HepG2 (cell line): ENCODE measurements around the gene DNAH8. TPM values are rescaled to one million over a fixed set of nuclear protein-coding genes. Genes with fewer than 3 reads are reported as not detected.

Source experiments
- ATAC-seq: fragments of 200-7000 bp; cut with Tn5 transposase; 3 replicates; pipeline ENCODE4 v1.9.1; 2020; ENCODE audit warnings: mild to moderate bottlenecking, moderate library complexity
- BruUV-seq: library from RNA; stranded (reverse); fragments of 400-500 nt; replicated peaks from 2 replicates; lab custom pipeline; 2021; lab: Mats Ljungman, UMichigan
- CTCF ChIA-PET: fragments of 300-600 bp; formaldehyde crosslinking; extraction: SDS; loops from one replicate; lab custom pipeline; 2021; ENCODE audit warnings: low total read pairs, inconsistent platforms, low intra/inter-chr PET ratio; lab: Yijun Ruan, JAX
- POLR2A ChIA-PET: fragments of 350-600 bp; sonication (Branson Sonifier 250); formaldehyde crosslinking; loops from one replicate; lab custom pipeline; 2020; ENCODE audit warnings: antibody characterized with exemption, inconsistent platforms; lab: Yijun Ruan, JAX
- DNase-seq: peaks from one replicate; pipeline ENCODE4 v3.0.0-alpha.2; 2015; ENCODE audit warnings: low spot score
- FAIRE-seq: peaks from 3 replicates; lab custom pipeline; 2011; peaks lifted over from hg19 to GRCh38; lab: Jason Lieb, UNC
- H2AFZ ChIP-seq: one replicate; pipeline ENCODE4 v1.6.1; 2011; ENCODE audit warnings: low read length, inconsistent platforms
- H3K27ac ChIP-seq: fragments of 300-600 bp; 3 replicates; pipeline ENCODE4 v1.8.0; 2011; ENCODE audit warnings: mixed run types, mild to moderate bottlenecking, mixed read lengths, low read length, inconsistent platforms; ENCODE audit not compliant: insufficient read depth; ENCODE audit errors: extremely low read length
- H3K27me3 ChIP-seq, 2 experiments: fragments of 200-600 bp in 1 of 2; 2 replicates in 1 of 2; 3 replicates in 1 of 2; pipeline versions ENCODE4 v1.6.0 to v1.8.0; 2011; ENCODE audit warnings: low read length in 2 of 2, mild to moderate bottlenecking in 2 of 2, moderate library complexity in 2 of 2, inconsistent platforms in 1 of 2; ENCODE audit not compliant: insufficient read depth in 2 of 2, control insufficient read depth in 1 of 2
- H3K36me3 ChIP-seq, 2 experiments: fragments of 200-600 bp in 1 of 2; replicated peaks in 1 of 2; 2 replicates in 1 of 2; 3 replicates in 1 of 2; pipeline versions ENCODE4 v1.5.1 to v1.8.0; 2011; ENCODE audit warnings: low read length in 2 of 2, inconsistent platforms in 1 of 2; ENCODE audit not compliant: insufficient read depth in 2 of 2, control insufficient read depth in 1 of 2
- H3K4me1 ChIP-seq: 2 replicates; pipeline ENCODE4 v1.5.1; 2012; ENCODE audit warnings: low read length, inconsistent platforms; ENCODE audit not compliant: insufficient read depth
- H3K4me2 ChIP-seq: 2 replicates; pipeline ENCODE4 v1.6.0; 2011; ENCODE audit warnings: low read depth, low read length, inconsistent platforms
- H3K4me3 ChIP-seq, 3 experiments: fragments of 200-600 bp in 1 of 3; sonication (generic), shearing (Covaris generic) in 1 of 3; replicated peaks in 1 of 3; 2 replicates each; pipeline ENCODE4 v1.5.1; 2011 to 2016; ENCODE audit warnings: low read length in 3 of 3, inconsistent platforms in 2 of 3, low read depth in 2 of 3, mild to moderate bottlenecking in 2 of 3, control low read depth in 1 of 3, mixed read lengths in 1 of 3; ENCODE audit not compliant: insufficient read depth in 1 of 3
- H3K79me2 ChIP-seq: one replicate; pipeline ENCODE4 v1.6.1; 2011; ENCODE audit warnings: low read length, inconsistent platforms; ENCODE audit not compliant: insufficient read depth
- H3K9ac ChIP-seq: 2 replicates; pipeline ENCODE4 v1.6.0; 2011; ENCODE audit warnings: mild to moderate bottlenecking, low read depth, low read length, inconsistent platforms; ENCODE audit not compliant: insufficient read depth
- H3K9me3 ChIP-seq: 2 replicates; pipeline ENCODE4 v1.5.1; 2012; ENCODE audit warnings: mild to moderate bottlenecking, low read length
- H4K20me1 ChIP-seq: 2 replicates; pipeline ENCODE4 v1.6.0; 2011; ENCODE audit warnings: inconsistent platforms, mild to moderate bottlenecking, low read length, moderate library complexity; ENCODE audit not compliant: insufficient read depth
- ARID2 ChIP-seq: sonication (generic); formaldehyde crosslinking; IDR thresholded peaks from 2 replicates; pipeline ENCODE4 v1.8.1; 2022; ENCODE audit warnings: mild to moderate bottlenecking, missing genetic modification reagents, borderline replicate concordance
- BCLAF1 ChIP-seq: fragments of 450-650 bp; IDR thresholded peaks from 2 replicates; pipeline ENCODE4 v1.6.1; 2017; ENCODE audit warnings: mild to moderate bottlenecking
- CERS6 ChIP-seq: sonication (generic); formaldehyde crosslinking; IDR thresholded peaks from 2 replicates; pipeline ENCODE4 v1.5.0; 2020; ENCODE audit warnings: missing genetic modification reagents
- ELK4 ChIP-seq: sonication (generic); formaldehyde crosslinking; IDR thresholded peaks from 2 replicates; pipeline ENCODE4 v1.9.0; 2021; ENCODE audit warnings: missing genetic modification reagents, borderline replicate concordance
- ETV5 ChIP-seq: IDR thresholded peaks from 2 replicates; pipeline ENCODE4 v1.6.1; 2018; ENCODE audit warnings: missing biosample characterization, missing genetic modification reagents, inconsistent platforms, borderline replicate concordance
- GTF3A ChIP-seq: sonication (generic); formaldehyde crosslinking; conservative IDR thresholded peaks from 2 replicates; pipeline ENCODE4 v1.4.0; 2020; ENCODE audit warnings: mild to moderate bottlenecking, missing genetic modification reagents
- HNF1B ChIP-seq: sonication (generic); formaldehyde crosslinking; IDR thresholded peaks from 2 replicates; pipeline ENCODE4 v1.5.1; 2020; ENCODE audit warnings: mild to moderate bottlenecking, moderate library complexity, missing genetic modification reagents
- LRRFIP1 ChIP-seq: sonication (generic); formaldehyde crosslinking; conservative IDR thresholded peaks from 2 replicates; pipeline ENCODE4 v1.4.0; 2020; ENCODE audit warnings: missing genetic modification reagents
- RBAK ChIP-seq: sonication (generic); formaldehyde crosslinking; IDR thresholded peaks from 2 replicates; pipeline ENCODE4 v1.5.1; 2020; ENCODE audit warnings: mild to moderate bottlenecking, missing genetic modification reagents
- SRSF1 ChIP-seq: fragments of 200-400 bp; formaldehyde crosslinking; optimal IDR thresholded peaks from 2 replicates; pipeline ENCODE3; 2017; ENCODE audit warnings: mild to moderate bottlenecking, low read depth, low read length, moderate library complexity
- ZMYM3 ChIP-seq: sonication (generic); formaldehyde crosslinking; IDR thresholded peaks from 2 replicates; pipeline ENCODE4 v1.5.1; 2020; ENCODE audit warnings: mild to moderate bottlenecking, missing genetic modification reagents
- ZNF337 ChIP-seq: sonication (generic); formaldehyde crosslinking; IDR thresholded peaks from 2 replicates; pipeline ENCODE4 v1.5.1; 2020; ENCODE audit warnings: missing genetic modification reagents, low read depth, mild to moderate bottlenecking, borderline replicate concordance
- ZNF572 ChIP-seq: sonication (generic); formaldehyde crosslinking; IDR thresholded peaks from 2 replicates; pipeline ENCODE4 v1.5.1; 2020; ENCODE audit warnings: mild to moderate bottlenecking, missing genetic modification reagents
- ZNF747 ChIP-seq: sonication (generic); formaldehyde crosslinking; IDR thresholded peaks from 2 replicates; pipeline ENCODE4 v1.8.1; 2023; ENCODE audit warnings: missing genetic modification reagents, mild to moderate bottlenecking, borderline replicate concordance
- WGBS: methylation state at CpG from one replicate; pipeline ENCODE4 v1.1.6; 2017; ENCODE audit warnings: low lambda C conversion rate; 5-methylcytosine and 5-hydroxymethylcytosine counted together
- in situ Hi-C: cut with HindIII; loops from 2 replicates; pipeline ENCODE4 v1.10.0; 2017; ENCODE audit warnings: low pct_unique_long_range_greater_than_20kb; ENCODE audit not compliant: extremely low pct_ligation_motif_present
- intact Hi-C: fragments of 100-400 bp; cut with micrococcal nuclease; formaldehyde crosslinking; loops from one replicate; pipeline ENCODE4 v1.10.0; 2022; ENCODE audit not compliant: unreplicated experiment
- polyA plus RNA-seq, 8 experiments: library from polyadenylated mRNA; depleted of rRNA in 3 of 8; stranded (reverse) in 7 of 8; unstranded in 1 of 8; fragments of >200 nt; fragmentation: Illumina TruSeq in 4 of 8; extraction: Trizol in 4 of 8; gene quantifications; 2 replicates each; pipeline versions ENCODE4 v1.2.1 to v1.2.3, GENCODE V29; 2011 to 2016; ENCODE audit warnings: low read depth in 4 of 8, missing spikeins in 1 of 8, mixed read lengths in 1 of 8; ENCODE audit not compliant: insufficient read depth in 1 of 8
- total RNA-seq, 5 experiments: library from RNA; depleted of rRNA; stranded (reverse); fragments of >200 nt; fragmentation: Illumina TruSeq; extraction: Trizol; gene quantifications; 2 replicates each; pipeline ENCODE4 v1.2.3, GENCODE V29; 2016; ENCODE audit warnings: low read depth in 1 of 5

Gene DNAH8
- total and polyA plus RNA-seq, 2 of the 13 experiments (the other 11 are each of a cell fraction or from before 2014, with no cell fraction given): not detected

- no TSS peak for BruUV-seq
- Histone ChIP-seq H3K79me2 (no peaks in the 10 kb centered on the region), H3K36me3 (no peaks in the 10 kb centered on the region), H3K4me3 (no peak overlapping the region), H4K20me1 (no peaks in the 10 kb centered on the region), H3K27me3 (peaks cover 0 to 1% of the 10 kb centered on the region in 2 experiments; a peak in 2 of 5 replicates), H3K27ac (no peak overlapping the region), H3K4me1 (no peaks in the 10 kb centered on the region), H2AFZ (no peak overlapping the region), H3K9me3 (no peaks in the 10 kb centered on the region), H3K4me2 (no peak overlapping the region), H3K9ac (no peak overlapping the region)
- CTCF ChIA-PET: no interaction called here
- DNase-seq (no peak), ATAC-seq (no peak), FAIRE-seq (no peak)
- TF ChIP-seq ZMYM3: no peak
- no peak for TF ChIP-seq ELK4 (CRISPR knock-in tag)
- no peak for TF ChIP-seq ZNF572
- no peak for TF ChIP-seq RBAK
- no peak for TF ChIP-seq GTF3A
- no peak for TF ChIP-seq CERS6 (CRISPR knock-in tag)
- no peak for TF ChIP-seq ZNF337
- no peak for TF ChIP-seq ETV5 (CRISPR knock-in tag)
- TF ChIP-seq ARID2: no peak
- TF ChIP-seq SRSF1: no peak
- no peak for TF ChIP-seq ZNF747 (CRISPR knock-in tag)
- TF ChIP-seq HNF1B: no peak
- TF ChIP-seq BCLAF1: no peak
- no peak for TF ChIP-seq LRRFIP1
- intact Hi-C loops (no loop called here), in situ Hi-C loops (no loop called here)
- POLR2A ChIA-PET: no interaction called here
- WGBS: 4% methylated on average over 2 of the region's 2 CpGs
Observed at GRCh38 chr6:38784506-38785235, 69.6 kb downstream of the DNAH8 start.
